Mucosa of stomach (tissue), 1 donor: Measurements from ENCODE around the gene CLCN7.
"Not testable (repeated sequence)": the region's sequence is repeated elsewhere in the genome, so short reads cannot be mapped to it uniquely, and the experiment has no call there.

ENCODE experiments used
- H3K27me3 ChIP-seq: one replicate; pipeline ENCODE4 v1.7.0; 2013; ENCODE audit warnings: mild to moderate bottlenecking, low read length; ENCODE audit not compliant: control insufficient read depth, insufficient read depth
- H3K36me3 ChIP-seq: one replicate; pipeline ENCODE4 v1.7.0; 2013; ENCODE audit warnings: low read length; ENCODE audit not compliant: control insufficient read depth, insufficient read depth
- H3K4me1 ChIP-seq: one replicate; pipeline ENCODE4 v1.7.0; 2013; ENCODE audit warnings: mild to moderate bottlenecking, low read length; ENCODE audit not compliant: control insufficient read depth, insufficient read depth
- H3K4me3 ChIP-seq: one replicate; pipeline ENCODE4 v1.7.0; 2013; ENCODE audit warnings: low read length
- H3K9ac ChIP-seq: one replicate; pipeline ENCODE4 v1.7.0; 2013; ENCODE audit warnings: mild to moderate bottlenecking, low read length, moderate library complexity
- H3K9me3 ChIP-seq: one replicate; pipeline ENCODE4 v1.7.0; 2013; ENCODE audit warnings: mild to moderate bottlenecking, low read length, moderate library complexity; ENCODE audit not compliant: control insufficient read depth
- donor health status: Pancreatic carcinoma.

The CLCN7 gene

DNA sequence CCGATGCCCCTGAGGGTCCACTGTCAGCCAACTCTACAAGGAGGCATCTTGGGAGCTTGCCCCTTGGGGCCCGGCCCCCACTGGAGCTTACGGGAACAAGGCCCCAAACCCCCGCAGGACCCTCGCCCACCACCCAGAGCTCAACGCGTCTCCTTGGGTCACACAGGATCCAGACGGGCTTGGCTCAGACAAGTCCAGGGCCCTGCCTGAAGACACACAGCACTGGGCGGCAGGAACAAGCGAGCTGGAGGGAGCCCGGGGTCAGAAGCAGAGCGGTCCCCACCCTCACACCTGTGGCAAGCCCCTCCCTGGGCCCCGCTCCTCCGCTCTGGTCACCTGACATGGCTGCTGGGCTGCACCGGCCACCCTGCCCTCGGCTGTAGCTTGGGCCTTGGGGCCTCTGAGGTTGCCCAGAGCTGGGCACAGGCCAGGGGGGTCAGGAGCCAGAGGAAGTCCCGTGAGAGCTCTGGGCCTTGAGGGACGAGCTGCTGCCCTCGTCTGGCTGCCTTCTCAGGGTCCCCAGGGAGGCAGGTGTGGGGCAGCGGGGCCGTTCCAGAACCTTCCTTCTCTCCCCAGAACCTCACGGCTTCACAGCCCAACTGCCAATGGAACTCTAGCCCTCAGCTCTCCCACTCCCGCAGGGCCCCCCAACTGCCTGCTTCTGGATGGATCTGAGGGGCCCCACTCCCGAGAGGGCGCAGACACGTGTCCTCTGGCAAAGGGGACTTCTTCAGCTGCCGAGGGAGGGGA lies 30.7 kb downstream of the CLCN7 start, which contains the start of gene CCDC154:
CCDC154 (minus strand) TSS at position 577 of the 750 bp plus-strand sequence; CDS start at position 343, 234 bp downstream.
- no peaks in the 10 kb centered on the region for H3K9me3 ChIP-seq
- H3K4me1 ChIP-seq: no peaks in the 10 kb centered on the region
- H3K9ac ChIP-seq: no peak within 1 kb of the TSS

DNA sequence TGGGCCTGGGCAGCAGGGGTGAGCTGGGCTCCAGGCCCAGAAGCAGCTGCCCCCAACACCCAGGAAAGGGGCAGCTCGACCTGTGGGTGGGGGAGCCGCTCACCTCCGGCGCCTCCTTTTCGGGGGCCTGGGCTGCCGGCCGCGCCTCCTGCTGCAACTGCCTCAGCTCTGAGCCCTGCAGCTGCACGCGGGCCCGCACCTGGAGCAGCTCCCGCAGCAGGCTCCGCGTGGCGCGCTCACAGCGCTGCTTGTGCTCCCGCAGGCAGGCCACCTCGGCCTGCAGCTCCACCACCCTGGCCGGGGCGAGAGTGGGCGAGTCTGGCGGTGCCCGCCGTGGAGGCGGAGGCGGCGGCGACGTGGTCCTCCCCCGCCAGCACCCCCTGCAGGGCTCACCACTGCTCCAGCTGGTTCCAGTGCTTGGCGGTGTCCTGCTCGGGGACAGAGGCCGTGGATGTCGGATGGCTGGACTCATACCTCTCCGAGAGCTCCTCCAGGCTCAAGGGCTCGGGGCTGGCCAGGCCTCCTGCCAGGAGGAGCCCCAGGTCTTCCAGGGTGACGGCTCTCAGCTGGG lies 31.3 kb downstream of the CLCN7 start:
- H3K36me3 ChIP-seq: no peaks in the 10 kb centered on the region
- no peaks in the 10 kb centered on the region for H3K27me3 ChIP-seq
- no peak overlapping the region for H3K4me3 ChIP-seq
- H3K9ac ChIP-seq: no peak overlapping the region
- no peaks in the 10 kb centered on the region for H3K4me1 ChIP-seq
- no peaks in the 10 kb centered on the region for H3K9me3 ChIP-seq

More for the DNA sequence above, 30.7 kb downstream of the CLCN7 start, which contains the start of gene CCDC154:
- Histone ChIP-seq H3K4me3 (no peak within 1 kb of the TSS), H3K27me3 (no peaks in the 10 kb centered on the region), H3K36me3 (no peaks in the 10 kb centered on the region)

DNA sequence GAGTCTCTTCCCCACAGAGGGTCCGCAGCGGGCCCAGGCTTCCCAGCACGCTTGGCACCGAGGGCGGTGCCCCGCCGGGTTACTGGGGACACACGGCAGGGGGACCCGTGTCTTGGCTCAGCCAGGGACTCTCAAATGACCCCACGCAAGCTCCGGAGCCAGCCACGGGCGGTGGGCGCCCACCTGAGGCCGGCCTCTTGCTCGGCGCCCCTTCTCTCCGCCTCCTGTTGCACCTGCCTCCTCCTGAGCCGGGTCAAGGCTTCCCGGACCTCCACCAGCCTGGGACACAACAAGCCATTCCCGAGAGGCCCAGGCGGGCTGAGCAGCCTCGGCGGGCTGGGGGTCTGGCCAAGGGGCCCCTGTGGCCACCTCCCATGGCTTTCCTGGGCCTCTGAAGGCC lies 32.1 kb downstream of the CLCN7 start:
- H3K4me3 ChIP-seq: no peak overlapping the region
- H3K36me3 ChIP-seq: no peaks in the 10 kb centered on the region
- no peaks in the 10 kb centered on the region for H3K9me3 ChIP-seq
- H3K27me3 ChIP-seq: no peaks in the 10 kb centered on the region
- no peaks in the 10 kb centered on the region for H3K4me1 ChIP-seq
- H3K9ac ChIP-seq: no peak overlapping the region

DNA sequence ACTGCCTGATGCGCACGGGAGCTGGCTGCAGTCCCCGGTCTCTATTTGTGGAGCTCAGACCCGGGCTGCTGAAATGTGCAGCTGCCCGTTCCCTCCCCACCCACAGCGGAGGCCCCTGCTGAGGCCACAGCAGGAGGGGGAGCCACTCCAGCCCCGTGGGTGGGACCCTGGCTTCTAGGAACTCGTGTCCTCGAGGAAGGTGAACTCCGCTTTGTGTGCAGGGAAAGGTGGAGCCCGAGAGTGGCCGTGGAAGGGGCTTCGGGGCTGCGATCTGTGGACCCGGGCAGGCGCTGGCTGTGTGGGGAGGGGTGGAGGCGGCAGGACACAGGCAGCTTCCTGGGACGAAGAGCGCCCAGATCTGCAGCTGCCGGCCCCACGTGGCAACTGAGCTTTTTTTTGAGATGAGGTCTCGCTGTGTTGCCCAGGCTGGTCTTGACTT lies 33.4 kb downstream of the CLCN7 start:
- no peaks in the 10 kb centered on the region for H3K36me3 ChIP-seq
- H3K27me3 ChIP-seq: no peaks in the 10 kb centered on the region
- H3K4me3 ChIP-seq: no peak overlapping the region
- H3K4me1 ChIP-seq: no peaks in the 10 kb centered on the region
- H3K9ac ChIP-seq: no peak overlapping the region
- H3K9me3 ChIP-seq: no peaks in the 10 kb centered on the region

DNA sequence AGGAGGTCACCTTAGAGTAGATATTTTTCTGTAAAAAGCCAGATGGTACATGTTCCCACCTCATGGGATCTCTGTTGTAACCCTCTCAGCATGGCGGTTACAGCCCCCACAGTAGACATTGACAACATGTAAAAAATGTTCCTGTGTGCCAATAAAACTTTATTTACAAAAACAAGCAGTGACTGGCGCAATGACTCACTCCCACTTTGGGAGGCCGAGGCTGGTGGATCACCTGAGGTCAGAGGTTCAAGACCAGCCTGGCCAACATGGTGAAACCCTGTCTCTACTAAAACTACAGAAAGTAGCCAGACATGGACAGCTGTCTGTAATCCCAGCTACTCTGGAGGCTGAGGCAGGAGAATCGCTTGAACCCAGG lies 35.1 kb downstream of the CLCN7 start:
- not testable (repeated sequence) for H3K36me3 ChIP-seq, H3K4me3 ChIP-seq, H3K27me3 ChIP-seq, H3K9ac ChIP-seq, H3K4me1 ChIP-seq, H3K9me3 ChIP-seq

DNA sequence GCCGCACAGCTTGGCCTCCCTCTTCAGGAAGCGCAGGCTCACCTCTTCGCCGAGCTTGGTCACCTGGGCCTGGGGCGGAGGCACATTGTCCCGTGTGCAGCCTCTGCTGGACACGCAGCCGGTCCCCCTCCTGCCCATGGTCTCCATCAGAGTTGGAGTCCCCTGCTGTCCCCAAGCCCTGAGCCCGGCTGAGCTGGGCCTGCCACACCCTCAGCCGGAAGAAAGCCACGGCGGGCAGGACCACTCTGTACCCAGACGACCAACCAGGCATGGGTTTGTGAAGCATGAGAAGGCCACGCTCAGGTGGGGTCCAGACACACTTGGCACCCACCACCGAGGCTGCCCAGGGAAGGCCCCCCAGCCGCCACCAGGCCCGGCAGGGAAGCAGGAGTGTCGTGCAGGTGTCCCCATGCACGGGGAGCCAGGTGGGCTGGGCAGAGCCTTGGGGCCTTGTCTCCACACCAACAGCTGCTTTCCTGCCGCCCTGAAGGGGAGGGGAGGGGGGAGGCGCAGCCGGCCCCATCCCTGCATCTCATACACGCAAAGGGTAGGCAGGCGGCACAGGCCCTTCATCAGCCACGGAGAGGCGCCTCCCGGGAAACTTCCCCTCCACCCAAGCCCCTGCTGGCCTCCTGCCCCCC lies 35.6 kb downstream of the CLCN7 start:
- no peak overlapping the region for H3K9ac ChIP-seq
- H3K9me3 ChIP-seq: no peaks in the 10 kb centered on the region
- H3K36me3 ChIP-seq: no peaks in the 10 kb centered on the region
- H3K27me3 ChIP-seq: no peaks in the 10 kb centered on the region
- H3K4me1 ChIP-seq: no peaks in the 10 kb centered on the region
- H3K4me3 ChIP-seq: no peak overlapping the region

DNA sequence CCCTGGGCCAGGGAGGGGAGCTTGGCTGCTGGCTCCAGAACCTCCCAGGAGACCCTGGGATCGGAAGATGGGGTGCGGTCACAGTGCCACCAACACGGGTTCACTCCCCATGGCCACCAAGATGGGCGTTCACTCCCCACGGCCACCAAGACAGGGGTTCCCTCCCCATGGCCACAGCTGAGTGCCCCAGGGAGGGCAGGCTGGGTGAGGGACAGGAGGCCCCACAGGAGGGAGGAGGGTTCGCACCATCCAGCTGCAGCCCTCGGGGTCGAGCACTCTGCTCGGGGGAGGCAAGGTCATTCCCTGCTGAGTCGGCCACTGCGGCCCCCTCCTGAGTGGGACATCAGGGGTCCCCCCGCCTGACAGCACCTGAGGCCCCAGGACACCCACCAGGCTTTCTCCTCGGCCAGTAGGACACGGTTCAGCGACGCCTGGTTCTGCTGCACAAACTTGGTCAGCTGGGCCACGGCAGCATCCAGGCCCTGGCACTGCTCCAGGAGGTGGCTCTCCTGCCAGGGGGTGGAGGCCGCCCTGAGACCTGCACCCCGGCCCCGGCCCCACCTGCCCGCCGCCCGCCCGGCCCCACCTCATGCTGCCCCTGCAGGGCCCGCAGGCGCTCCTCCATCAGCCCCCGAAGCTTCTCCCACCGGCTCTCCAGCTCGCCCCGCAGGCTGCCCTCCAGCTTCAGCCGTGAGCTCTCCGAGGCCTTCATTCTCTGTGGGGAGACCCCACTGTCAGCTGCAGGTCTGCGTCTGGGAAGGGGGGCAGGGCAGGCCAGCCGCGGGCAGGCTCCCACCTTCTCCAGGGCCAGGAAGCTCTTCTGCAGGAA lies 36.4 kb downstream of the CLCN7 start:
- Histone ChIP-seq H3K27me3 (peaks cover under 1% of the 10 kb centered on the region), H3K9ac (no peak overlapping the region), H3K36me3 (no peaks in the 10 kb centered on the region), H3K4me1 (no peaks in the 10 kb centered on the region), H3K9me3 (no peaks in the 10 kb centered on the region), H3K4me3 (no peak overlapping the region)

DNA sequence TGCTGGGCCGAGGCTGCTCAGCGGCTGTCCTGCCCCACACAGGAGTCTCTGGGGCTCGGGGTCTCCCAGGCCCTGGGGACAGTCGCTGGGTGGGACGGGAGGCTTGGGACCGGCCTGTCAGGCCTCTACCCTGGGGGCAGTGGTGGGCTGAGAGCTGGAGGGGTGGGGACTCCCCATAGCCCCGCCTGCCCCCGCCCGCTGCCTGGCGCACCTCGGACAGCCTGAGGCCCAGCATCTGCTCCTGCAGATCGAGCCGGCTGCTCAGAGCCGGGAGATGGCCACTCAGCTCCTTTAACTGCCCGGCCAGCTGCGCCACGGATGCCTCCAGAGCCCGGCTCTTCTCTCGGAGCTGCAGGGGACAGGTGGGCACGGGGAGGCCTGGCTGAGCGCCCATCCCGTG lies 37.2 kb downstream of the CLCN7 start:
- Histone ChIP-seq H3K27me3 (peaks cover 4% of the 10 kb centered on the region), H3K9me3 (no peaks in the 10 kb centered on the region), H3K4me1 (no peaks in the 10 kb centered on the region), H3K4me3 (no peak overlapping the region), H3K9ac (no peak overlapping the region), H3K36me3 (no peaks in the 10 kb centered on the region)

DNA sequence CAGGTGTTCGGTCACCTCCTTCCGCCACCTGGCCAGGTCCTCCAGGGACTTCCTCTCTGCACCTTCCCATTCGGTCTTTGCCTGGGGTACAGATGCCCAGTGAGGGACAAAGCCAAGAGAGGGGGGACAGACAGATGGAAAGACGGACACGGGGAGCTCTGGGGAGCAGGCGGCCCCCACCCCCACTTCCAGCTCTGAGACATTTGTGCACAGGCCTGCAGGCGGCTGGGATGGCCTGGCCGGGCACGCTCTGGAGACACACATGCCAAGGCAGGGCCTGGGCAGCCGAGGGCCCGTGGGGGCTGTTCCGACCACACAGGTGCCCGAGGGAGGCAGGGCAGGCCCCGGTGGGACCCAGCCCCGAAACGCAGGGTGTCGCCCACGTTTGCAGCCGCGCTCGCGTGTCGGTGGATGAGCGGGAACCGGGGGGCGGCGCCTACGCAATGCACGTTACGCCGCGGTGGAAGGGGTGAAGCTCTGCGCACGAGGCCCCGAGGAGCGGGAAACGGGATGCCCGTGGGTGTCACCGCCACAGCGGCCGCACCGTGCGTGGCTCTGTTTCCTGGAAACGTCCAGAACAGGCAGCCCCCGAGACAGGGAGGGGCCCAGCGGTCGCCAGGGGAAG lies 38.0 kb downstream of the CLCN7 start:
- no peaks in the 10 kb centered on the region for H3K36me3 ChIP-seq
- H3K4me3 ChIP-seq: no peak overlapping the region
- H3K4me1 ChIP-seq: no peaks in the 10 kb centered on the region
- H3K9me3 ChIP-seq: no peaks in the 10 kb centered on the region
- peaks cover 4% of the 10 kb centered on the region for H3K27me3 ChIP-seq
- H3K9ac ChIP-seq: no peak overlapping the region

DNA sequence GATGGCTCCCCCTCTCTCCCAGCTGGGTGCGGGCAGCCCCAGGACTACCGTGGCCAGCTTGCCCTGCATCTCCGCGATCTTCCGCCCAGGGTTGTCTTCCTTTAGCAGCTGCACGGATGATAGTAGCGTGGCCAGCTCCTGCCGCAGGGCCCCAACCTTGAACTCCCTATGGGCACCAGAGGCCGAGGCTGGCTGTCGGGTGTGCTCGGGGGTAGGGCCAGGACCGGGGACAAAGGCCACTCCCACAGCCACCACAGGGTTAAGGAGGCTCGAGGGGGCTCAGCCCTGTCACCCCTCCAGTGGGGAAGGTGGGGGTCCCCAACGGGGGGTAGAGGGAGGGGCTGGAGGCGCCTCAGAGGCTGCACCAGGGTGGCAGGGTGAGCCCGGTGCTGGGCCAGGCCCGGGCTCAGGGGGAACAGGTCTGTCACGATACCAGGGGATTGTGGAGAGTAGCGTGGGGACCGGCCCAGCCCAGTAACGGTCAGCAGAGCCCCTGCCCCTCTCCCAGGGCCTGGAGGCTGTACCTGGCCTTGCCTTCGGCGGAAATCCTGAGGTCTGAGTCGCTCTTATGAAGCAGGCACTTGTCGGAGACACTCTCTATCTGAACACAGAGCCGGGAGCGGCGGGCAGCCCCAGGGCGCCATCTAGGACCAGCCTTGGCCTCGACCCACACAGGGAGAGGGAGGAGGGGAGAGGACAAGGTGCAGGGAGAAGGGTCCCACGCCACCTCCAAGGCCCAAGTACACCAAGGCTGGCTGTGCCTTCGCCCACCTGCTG lies 38.7 kb downstream of the CLCN7 start:
- H3K4me1 ChIP-seq: peaks cover 2% of the 10 kb centered on the region
- no peak overlapping the region for H3K4me3 ChIP-seq
- peaks cover 4% of the 10 kb centered on the region for H3K27me3 ChIP-seq

More for the DNA sequence above, 38.7 kb downstream of the CLCN7 start:
- Histone ChIP-seq H3K36me3 (no peaks in the 10 kb centered on the region), H3K9ac (no peak overlapping the region), H3K9me3 (no peaks in the 10 kb centered on the region)
